HL-60 (cell line): ENCODE measurements around the gene NMT1.
"Not testable (repeated sequence)": the region's sequence is repeated elsewhere in the genome, so short reads cannot be mapped to it uniquely, and the experiment has no call there.

Experiments used
- DNase-seq, 2 experiments: peaks; one replicate each; pipeline ENCODE4 v3.0.0-alpha.2; 2010 to 2020; ENCODE audit warnings: low read depth in 1 of 2, low spot score in 1 of 2
- H3K27ac ChIP-seq: fragments of 250-450 bp; sonication (Bioruptor Pico); replicated peaks from 2 replicates; pipeline ENCODE4 v1.5.1; 2020; ENCODE audit warnings: mild to moderate bottlenecking, moderate library complexity
- H3K27me3 ChIP-seq: fragments of 250-450 bp; sonication (Bioruptor Pico); 2 replicates; pipeline ENCODE4 v1.5.1; 2021; ENCODE audit warnings: mild to moderate bottlenecking, moderate library complexity; ENCODE audit not compliant: insufficient read depth, poor library complexity, severe bottlenecking
- H3K4me3 ChIP-seq: replicated peaks from 2 replicates; pipeline ENCODE4 v1.5.1; 2011; ENCODE audit warnings: mild to moderate bottlenecking, control low read depth, low read length; ENCODE audit not compliant: insufficient read depth
- GABPA ChIP-seq: IDR thresholded peaks from 2 replicates; pipeline ENCODE4 v1.6.1; 2012; ENCODE audit warnings: low read depth
- POLR2AphosphoS5 ChIP-seq: IDR thresholded peaks from 2 replicates; pipeline ENCODE4 v1.6.1; 2012; ENCODE audit warnings: low read depth
- SPI1 ChIP-seq: IDR thresholded peaks from 2 replicates; pipeline ENCODE4 v1.6.1; 2012; ENCODE audit warnings: low read depth, mild to moderate bottlenecking, borderline replicate concordance
- TF ChIP-seq, protein P1 (sequence below): IDR thresholded peaks from one replicate; pipeline ENCODE4 v1.5.1; 2011; ENCODE audit warnings: low read length, control low read depth, inconsistent platforms; ENCODE audit not compliant: insufficient read depth
- TF ChIP-seq, protein P2 (sequence below): IDR thresholded peaks from 2 replicates; pipeline ENCODE4 v1.6.1; 2012; ENCODE audit warnings: low read depth; ENCODE audit not compliant: insufficient replicate concordance

The NMT1 gene

DNA sequence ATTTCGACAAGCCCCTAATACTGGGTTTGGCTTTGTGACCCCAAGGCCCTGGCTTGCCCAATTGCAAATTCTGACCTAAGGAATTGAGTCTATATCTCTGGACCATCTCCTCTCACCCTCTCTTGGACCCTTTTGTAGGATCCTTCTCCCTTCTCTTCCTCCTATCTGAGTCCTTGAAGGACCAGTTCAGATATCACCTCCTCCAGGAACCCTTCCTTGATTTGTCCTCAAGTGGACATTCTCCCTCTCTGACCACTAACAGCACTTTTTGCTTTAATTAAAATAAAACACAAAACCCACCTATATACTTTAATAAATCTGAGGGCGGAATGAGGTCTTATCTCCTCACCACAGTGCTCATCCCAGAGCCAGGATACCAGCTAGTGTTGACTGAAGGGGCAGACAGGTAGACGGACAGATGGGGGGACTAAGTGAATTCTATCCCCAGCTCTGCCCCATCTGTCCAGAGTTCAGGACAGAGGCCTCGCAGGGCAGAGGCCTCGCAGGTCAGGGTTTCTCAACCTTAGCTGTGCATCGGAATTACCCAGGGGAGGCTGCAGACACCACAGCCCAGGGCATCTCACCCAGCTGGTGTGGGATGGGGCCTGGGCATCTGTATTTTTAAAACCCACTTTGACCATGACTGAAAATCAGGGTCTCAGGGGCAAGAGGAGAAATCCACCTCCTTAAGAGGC, 62.1 kb downstream of the NMT1 start:
- Histone ChIP-seq H3K4me3 (no peak overlapping the region), H3K27me3 (no peaks in the 10 kb centered on the region), H3K27ac (no peak overlapping the region; the same call in 1 of the 2 replicates)
- TF ChIP-seq, protein P1, sequence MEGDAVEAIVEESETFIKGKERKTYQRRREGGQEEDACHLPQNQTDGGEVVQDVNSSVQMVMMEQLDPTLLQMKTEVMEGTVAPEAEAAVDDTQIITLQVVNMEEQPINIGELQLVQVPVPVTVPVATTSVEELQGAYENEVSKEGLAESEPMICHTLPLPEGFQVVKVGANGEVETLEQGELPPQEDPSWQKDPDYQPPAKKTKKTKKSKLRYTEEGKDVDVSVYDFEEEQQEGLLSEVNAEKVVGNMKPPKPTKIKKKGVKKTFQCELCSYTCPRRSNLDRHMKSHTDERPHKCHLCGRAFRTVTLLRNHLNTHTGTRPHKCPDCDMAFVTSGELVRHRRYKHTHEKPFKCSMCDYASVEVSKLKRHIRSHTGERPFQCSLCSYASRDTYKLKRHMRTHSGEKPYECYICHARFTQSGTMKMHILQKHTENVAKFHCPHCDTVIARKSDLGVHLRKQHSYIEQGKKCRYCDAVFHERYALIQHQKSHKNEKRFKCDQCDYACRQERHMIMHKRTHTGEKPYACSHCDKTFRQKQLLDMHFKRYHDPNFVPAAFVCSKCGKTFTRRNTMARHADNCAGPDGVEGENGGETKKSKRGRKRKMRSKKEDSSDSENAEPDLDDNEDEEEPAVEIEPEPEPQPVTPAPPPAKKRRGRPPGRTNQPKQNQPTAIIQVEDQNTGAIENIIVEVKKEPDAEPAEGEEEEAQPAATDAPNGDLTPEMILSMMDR = no peak
- no peak for TF ChIP-seq SPI1
- TF ChIP-seq POLR2AphosphoS5 = no peak
- TF ChIP-seq GABPA = no peak
- TF ChIP-seq, protein P2, sequence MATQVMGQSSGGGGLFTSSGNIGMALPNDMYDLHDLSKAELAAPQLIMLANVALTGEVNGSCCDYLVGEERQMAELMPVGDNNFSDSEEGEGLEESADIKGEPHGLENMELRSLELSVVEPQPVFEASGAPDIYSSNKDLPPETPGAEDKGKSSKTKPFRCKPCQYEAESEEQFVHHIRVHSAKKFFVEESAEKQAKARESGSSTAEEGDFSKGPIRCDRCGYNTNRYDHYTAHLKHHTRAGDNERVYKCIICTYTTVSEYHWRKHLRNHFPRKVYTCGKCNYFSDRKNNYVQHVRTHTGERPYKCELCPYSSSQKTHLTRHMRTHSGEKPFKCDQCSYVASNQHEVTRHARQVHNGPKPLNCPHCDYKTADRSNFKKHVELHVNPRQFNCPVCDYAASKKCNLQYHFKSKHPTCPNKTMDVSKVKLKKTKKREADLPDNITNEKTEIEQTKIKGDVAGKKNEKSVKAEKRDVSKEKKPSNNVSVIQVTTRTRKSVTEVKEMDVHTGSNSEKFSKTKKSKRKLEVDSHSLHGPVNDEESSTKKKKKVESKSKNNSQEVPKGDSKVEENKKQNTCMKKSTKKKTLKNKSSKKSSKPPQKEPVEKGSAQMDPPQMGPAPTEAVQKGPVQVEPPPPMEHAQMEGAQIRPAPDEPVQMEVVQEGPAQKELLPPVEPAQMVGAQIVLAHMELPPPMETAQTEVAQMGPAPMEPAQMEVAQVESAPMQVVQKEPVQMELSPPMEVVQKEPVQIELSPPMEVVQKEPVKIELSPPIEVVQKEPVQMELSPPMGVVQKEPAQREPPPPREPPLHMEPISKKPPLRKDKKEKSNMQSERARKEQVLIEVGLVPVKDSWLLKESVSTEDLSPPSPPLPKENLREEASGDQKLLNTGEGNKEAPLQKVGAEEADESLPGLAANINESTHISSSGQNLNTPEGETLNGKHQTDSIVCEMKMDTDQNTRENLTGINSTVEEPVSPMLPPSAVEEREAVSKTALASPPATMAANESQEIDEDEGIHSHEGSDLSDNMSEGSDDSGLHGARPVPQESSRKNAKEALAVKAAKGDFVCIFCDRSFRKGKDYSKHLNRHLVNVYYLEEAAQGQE = no peak
- no peak for DNase-seq

DNA sequence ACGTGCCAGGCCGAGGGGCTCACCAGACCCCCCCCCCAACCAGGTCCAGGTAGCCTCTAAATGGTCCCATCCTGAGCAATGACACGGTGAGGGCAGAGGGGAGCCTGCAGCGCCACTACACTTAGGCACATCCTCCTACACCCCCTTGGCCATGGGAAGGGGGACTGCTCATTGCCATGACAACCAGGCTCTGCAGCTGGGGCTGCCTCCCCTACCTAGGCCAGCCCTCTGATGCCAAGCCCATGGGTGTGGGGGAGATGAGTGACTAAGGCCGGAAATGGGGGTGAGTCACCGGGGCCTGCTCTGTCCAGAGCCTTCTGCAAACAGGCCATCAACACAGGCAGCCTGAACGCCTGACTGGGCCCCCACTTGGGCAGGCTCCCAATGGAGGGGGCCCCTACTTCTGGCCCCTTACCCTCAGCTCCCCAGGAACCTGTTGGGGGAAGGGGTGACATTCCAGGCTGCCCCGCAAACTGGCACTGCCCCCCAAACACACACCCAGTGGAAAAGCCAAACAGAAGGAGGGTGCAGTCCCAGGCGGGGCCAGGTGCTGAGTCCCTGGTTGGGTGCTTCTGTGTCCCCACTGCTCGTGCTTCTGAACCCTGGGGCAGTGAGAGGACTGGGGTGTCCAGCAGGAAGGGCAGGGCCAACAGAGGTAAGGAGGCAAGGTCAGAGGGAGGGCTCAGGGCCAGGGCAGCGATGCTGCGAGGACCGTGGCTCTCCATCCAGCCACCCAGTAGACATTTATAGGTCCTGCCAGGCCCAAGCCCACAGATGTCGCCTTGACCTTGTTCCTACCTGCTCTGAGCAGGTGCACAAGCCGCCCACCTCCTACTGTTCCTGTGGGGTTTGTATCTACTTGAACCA, 63.0 kb downstream of the NMT1 start:
- peak overlapping the region; percentile 55 for H3K27ac ChIP-seq
- H3K27me3 ChIP-seq = no peaks in the 10 kb centered on the region
- TF ChIP-seq SPI1 = no peak
- TF ChIP-seq POLR2AphosphoS5 = no peak
- no peak for TF ChIP-seq GABPA
- TF ChIP-seq, protein P2 = no peak
- TF ChIP-seq, protein P1 = no peak
- peak; percentile 63 to 68 for DNase-seq
- no peak overlapping the region for H3K4me3 ChIP-seq

DNA sequence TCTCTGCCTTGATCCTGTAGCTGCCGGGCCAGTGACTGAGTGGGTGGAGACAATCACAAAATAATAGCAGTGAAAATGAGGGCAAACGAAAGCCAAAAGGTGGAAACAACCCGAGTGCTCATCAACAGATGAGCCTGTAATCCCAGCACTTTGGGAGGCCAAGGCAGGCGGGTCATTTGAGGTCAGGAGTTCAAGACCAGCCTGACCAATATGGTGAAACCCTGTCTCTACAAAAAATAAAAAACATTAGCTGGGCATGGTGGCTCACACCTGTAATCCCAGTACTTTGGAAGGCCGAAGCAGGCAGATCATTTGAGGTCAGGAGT, 63.6 kb downstream of the NMT1 start:
- peak overlapping the region; percentile 55 for H3K27ac ChIP-seq
- not testable (repeated sequence) for H3K27me3 ChIP-seq, DNase-seq, H3K4me3 ChIP-seq

DNA sequence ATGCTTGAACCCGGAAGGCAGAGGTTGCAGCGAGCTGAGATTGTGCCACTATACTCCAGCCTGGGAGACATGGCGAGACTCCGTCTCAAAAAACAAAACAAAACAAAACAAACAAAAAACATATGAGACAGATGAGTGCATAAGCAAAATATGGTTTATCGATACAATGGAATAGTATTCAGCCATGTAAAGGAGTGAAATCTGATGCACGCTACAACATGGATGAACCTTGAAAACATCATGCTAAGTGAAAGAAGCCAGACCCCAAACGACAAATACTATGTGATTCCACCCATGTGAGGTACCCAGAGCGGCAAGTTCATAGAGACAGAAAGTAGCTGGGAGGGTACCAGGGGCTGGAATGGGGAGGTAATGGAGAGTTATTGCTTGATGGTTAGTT, 64.4 kb downstream of the NMT1 start:
- H3K4me3 ChIP-seq = no peak overlapping the region
- H3K27ac ChIP-seq = no peak overlapping the region
- H3K27me3 ChIP-seq = no peaks in the 10 kb centered on the region
- DNase-seq = no peak
- TF ChIP-seq, protein P1 = no peak
- TF ChIP-seq, protein P2 = no peak
- TF ChIP-seq POLR2AphosphoS5 (no peak), SPI1 (no peak), GABPA (no peak)
